GM19099 (cell line): ENCODE results near the gene CSNK1D.

Source experiments
- POLR2A ChIP-seq: IDR thresholded peaks from 3 replicates; pipeline ENCODE4 v1.6.1; 2011; ENCODE audit warnings: low read depth; ENCODE audit not compliant: insufficient read length; ENCODE audit errors: extremely low read depth

Gene CSNK1D

GRCh38 chr17:82244413-82245133, 28.9 kb downstream of the CSNK1D start:
- TF ChIP-seq POLR2A, result no peak

GRCh38 chr17:82243648-82244412, 29.7 kb downstream of the CSNK1D start:
- no peak for TF ChIP-seq POLR2A

GRCh38 chr17:82242977-82243647, 30.4 kb downstream of the CSNK1D start:
- no peak for TF ChIP-seq POLR2A

DNA sequence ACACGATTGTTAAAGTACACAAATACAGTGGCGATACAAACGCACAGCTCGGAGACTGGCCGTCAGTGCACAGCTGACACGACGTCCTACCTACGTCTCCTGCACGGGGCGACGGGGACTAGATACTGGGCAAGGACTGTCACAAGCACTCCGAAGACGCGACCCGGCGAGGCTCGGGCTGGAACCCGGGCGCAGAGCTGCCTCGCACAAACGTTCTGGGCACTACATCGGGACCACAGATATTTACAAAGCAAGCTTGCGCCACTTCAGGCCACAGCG, 30.9 kb downstream of the CSNK1D start:
- TF ChIP-seq POLR2A, result no peak

GRCh38 chr17:82241926-82242697, 31.4 kb downstream of the CSNK1D start:
- no peak for TF ChIP-seq POLR2A

GRCh38 chr17:82241183-82241925, 32.1 kb downstream of the CSNK1D start:
- TF ChIP-seq POLR2A, result no peak

GRCh38 chr17:82240506-82241182, 32.9 kb downstream of the CSNK1D start:
- no peak for TF ChIP-seq POLR2A

GRCh38 chr17:82239926-82240505, 33.5 kb downstream of the CSNK1D start:
- TF ChIP-seq POLR2A, result no peak

DNA sequence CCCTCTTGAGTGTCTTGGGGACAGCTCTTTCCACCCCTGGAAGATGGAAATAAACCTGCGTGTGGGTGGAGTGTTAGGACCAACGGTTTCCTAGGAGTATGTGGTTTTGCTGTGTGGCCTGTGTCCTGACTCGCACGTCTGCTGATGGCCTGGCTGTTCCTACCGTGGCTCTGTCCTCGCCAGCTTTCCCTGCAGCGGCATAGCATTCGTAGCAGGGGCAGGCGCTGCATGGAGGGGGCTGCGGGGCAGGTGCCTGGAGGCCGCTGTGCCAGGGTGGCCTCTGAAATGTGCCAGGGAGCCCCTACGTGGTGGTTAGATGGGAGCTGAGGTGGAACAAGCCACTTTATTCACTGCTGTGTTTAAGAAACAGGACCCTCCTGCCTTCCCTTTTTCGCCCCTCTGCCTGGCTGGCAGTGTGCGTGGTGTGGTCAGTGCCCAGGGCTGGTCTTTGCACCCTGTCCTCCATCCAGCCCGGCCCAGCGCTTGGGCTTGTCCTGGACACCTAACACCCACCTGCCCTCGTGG, 34.0 kb downstream of the CSNK1D start:
- TF ChIP-seq POLR2A, result no peak

- TF ChIP-seq POLR2A, result no peak
These were observed 34.9 kb downstream of the CSNK1D start for GRCh38 chr17:82238472-82239201.

DNA sequence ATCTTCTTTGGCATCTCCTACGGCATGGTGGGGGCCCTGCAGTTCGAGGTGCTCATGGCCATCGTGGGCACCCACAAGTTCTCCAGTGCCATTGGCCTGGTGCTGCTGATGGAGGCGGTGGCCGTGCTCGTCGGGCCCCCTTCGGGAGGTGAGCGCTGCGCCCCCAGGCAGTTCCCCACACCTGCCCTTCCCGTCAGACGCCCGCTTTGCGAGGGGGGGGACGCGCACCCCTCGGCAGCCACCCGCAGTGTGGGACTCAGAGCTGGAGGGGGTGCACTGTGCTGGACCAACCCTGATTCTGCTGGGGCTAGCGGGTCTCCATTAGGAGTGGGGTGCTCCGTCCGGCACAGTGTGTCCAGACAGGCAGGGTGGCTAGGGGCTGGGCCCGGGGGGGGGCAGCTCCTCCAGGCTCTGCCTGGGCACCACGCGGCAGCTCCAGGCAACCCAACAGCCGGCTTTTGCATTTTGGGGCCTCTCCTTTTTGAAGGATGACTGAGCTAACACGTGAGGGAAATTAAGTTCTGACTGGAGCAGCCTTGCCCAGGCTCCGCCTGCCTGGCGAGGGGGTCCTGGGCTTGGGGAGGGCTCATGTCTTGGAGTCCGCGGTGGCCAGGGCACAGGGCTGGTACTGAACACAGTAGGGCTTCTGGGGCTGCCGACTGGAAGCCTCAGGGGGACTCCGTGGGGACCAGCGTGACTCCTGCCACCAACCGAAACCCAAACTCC, 35.6 kb downstream of the CSNK1D start:
- TF ChIP-seq POLR2A, result no peak

GRCh38 chr17:82237083-82237745, 36.3 kb downstream of the CSNK1D start:
- TF ChIP-seq POLR2A, result no peak
